NCI-H526 (cell line): Measurements from ENCODE around the gene ABLIM3.
"Not testable (repeated sequence)": the region's sequence is repeated elsewhere in the genome, so short reads cannot be mapped to it uniquely, and the experiment has no call there.

ENCODE experiments used
- DNase-seq, 2 experiments: peaks; one replicate each; lab custom pipeline; 2025; lab: John Stamatoyannopoulos, UW

ABLIM3 gene

DNA sequence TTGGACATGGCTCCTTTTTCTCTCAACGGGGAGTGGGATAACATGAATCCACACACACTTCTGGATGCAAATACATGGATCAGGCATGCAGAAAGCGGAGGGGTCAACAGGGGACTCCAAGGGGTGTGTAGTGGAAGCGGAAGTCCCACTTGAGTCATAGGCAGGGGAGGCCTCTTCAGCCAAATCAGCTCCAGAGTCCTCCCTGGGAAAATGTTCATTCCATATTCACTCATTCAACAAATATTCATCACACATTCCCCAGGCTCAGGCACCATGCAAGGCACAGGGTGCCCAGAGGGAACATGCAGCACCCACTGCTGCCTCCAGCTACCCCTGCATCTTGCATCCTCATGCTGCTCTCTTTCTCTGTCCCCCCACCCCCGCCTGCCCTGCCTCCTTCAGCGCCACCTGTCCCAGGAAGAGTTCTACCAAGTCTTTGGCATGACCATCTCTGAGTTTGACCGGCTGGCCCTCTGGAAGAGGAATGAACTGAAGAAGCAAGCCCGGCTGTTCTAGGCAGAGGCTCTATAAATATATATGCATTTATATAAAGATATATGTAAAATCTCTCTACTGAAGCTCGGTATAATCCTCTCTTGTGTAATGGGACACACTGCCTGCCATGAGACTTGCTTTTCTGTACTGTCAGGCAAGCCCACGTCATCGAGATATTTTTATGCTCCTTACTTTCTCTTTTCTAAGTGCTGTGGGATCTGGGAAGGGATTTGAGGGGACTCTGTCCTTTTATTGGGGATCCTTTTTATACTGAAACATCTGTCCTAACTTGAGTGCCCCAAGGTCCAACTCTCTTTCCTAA is 116.8 kb downstream of the ABLIM3 start:
- no peak for DNase-seq

DNA sequence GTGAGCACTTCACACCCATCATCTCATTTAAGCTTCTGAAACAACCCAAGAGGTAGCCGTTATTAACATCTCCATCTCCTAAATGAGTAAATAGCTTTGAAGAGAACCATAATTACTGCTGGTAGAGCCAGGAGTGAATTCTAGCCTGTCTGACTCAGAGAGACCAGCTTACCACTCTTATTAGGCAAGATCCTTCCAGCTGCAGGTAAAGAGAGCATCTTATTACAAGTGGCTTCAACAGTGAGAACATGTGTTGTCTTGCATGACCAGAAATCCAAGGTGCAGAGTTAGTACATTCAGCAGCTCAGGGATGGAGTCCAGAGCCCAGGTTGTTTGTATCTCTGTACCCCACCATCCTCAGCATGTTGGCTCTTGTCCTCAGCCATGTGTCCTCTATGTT is 119.5 kb downstream of the ABLIM3 start:
- no peak for DNase-seq

DNA sequence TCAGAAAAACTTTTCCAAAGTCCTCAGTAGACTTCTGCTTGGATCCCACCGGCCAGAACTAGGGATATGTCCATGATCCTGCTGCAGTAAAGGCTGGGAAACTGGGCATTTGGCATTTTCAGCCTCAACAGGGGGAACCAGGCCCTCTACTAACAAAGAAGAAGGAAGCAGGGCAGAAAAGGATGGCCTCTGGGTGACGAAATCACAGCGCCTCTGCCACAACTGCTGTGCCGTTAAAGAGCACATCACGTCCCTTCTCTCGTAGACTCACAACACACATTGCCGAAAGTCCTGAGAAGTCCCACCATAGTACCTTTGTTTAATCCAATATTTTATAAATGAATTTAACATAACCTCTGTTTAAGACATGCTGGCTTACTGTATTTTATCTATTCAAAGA is 120.0 kb downstream of the ABLIM3 start:
- no peak for DNase-seq

DNA sequence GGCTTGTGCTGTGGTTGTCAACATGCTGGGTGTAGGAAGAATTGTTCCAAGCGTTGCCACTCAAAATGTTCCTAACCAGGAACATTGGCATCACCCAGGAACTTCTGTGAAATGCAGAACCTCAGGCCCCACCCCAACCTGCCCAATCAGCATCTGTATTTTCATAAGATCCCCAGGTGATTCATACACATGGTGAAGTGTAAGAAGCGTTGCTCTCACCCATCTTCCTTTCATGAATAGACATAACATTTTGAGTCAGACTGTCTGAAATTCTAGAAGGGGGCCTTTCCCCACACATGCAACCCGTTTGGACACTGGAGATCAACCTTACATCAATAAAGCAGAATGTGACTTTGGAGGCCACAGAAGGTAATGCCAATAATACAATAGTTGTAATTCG is 121.0 kb downstream of the ABLIM3 start:
- DNase-seq: no peak

DNA sequence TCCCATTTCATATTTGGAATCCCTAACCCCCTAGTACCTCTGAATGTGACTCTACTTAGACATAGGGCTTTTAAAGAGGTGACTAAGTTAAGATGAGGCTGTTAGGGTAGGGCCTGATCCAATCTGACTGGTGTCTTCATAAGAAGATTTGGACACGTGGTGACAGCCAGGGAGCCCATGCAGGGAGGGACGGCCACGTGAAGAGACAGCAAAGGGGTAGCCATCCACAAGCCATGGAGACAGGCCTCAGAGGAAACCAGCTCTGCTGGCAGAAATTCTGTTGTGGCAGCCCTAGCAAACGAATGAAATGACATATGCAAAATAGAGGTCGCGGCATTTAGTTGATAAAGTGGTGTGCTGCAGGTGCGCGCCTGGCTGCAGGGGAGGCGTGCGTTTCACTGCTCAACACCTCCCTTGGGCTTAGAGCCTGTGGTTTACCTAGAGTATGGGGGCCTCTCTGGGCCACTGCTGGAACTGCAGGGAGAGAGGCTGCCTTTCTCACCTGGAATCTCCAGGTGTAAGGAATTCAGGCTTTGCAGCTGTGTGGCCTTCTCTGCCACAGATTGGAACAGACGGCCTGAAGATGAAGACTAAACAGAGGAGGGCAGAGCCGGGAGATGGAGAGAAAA is 123.3 kb downstream of the ABLIM3 start:
- peak; percentile 86 to 97 for DNase-seq

- DNase-seq: no peak
Observed at GRCh38 chr5:149265068-149265465, 123.8 kb downstream of the ABLIM3 start.

GRCh38 chr5:149265597-149265996 is 124.3 kb downstream of the ABLIM3 start:
- peak; percentile 6 to 53 for DNase-seq

DNA sequence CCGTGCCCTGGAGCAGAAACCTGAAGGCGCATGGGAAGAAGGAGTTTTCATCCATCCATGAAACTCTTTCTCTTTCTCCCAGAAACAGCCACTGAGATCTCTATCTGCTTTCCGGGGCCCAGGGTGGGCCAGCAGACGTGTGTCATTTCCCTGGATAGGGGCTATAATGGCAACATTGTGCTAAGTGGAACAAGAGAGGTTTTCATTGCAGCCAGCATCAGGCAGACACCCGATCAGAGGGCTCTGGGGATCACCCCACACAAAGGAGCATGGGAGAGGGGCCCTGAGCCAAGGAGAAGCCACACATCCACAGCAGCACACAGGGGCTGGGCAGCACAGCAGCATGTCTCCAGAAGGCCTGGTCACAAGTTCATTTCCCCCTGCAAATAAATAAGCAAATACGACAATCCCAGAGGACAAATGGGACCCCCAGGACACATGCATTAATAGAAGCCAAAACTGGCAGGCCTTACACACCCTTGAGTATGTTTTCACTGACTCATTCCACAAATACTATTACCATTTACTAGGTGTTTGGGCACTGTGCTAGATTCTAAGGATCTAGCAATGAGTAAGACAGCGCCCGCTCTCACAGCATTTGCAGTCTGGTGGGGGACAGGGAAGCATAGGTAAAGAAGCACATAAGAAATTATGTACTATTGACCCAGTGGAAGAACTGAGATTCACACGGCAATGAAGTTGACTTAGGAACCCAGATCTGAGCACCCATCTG is 126.1 kb downstream of the ABLIM3 start:
- no peak for DNase-seq

DNA sequence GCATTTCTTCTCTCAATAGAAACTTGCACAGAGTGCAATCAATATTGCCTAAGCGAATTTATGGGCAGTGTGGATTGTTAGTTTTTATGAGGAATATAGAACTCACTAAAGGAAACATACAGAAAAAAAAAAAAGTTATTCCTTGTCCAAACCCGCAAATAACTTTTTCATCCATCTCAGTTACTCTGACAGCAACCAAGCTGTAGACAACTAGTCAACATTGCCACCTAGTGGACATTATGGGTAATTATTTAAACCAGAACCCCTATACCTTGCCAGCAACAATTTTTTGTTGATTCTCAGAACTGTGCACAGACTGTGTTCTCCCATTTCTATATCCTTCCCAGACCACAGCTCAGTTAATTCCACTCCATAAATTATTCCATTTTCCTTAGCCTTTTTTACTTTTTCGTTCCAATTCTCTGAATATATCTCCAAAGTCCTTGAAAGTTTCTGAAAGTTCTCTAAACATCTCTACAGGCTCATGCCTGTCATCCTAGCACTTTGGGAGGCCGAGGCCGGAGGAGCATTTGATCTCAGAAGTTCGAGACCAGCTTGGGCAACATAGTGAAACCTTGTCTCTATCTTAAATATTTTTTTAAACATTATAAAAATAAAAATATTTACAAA is 127.8 kb downstream of the ABLIM3 start:
- DNase-seq: peak; percentile 8 to 73

- peak in 1 of 2 experiments; percentile 45 for DNase-seq
Observed at GRCh38 chr5:149271195-149271715, 130.0 kb downstream of the ABLIM3 start.

GRCh38 chr5:149271716-149272563 is 130.6 kb downstream of the ABLIM3 start, which contains the start of gene AFAP1L1:
Gene AFAP1L1 (plus strand): TSS chr5:149271859. CDS start chr5:149271969, 110 bp downstream.
- peak in 1 of 2 experiments; percentile 63 for DNase-seq

GRCh38 chr5:149272781-149273180 is 131.5 kb downstream of the ABLIM3 start:
- DNase-seq: not testable (repeated sequence)

DNA sequence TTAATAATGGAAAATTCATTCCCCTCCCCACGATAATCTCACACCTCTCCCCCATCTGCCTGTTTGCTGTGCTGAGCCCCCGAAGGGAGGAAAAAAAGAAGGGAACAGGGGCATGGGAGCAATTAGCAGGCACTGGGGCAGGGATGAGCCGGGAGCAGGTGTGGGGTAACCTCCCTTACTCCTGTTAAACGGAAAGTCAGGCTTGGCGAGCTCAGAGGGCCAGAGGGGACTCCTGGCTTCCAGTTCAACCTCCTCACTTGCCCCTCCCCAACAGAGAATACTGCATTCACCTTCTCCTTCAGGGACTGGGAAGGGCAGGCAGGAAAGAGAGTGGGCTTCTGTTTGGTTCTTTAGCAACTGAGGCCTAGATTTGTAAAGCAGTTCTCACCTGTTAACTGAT is 131.9 kb downstream of the ABLIM3 start:
- DNase-seq: no peak

- no peak for DNase-seq
Observed at GRCh38 chr5:149273950-149274349, 132.7 kb downstream of the ABLIM3 start.

GRCh38 chr5:149274939-149275338 is 133.6 kb downstream of the ABLIM3 start:
- DNase-seq: no peak

GRCh38 chr5:149277801-149278200 is 136.5 kb downstream of the ABLIM3 start:
- no peak for DNase-seq

- DNase-seq: no peak
Observed at GRCh38 chr5:149278451-149279210, 137.3 kb downstream of the ABLIM3 start.

- DNase-seq: no peak
Observed at GRCh38 chr5:149279661-149280060, 138.4 kb downstream of the ABLIM3 start.

GRCh38 chr5:149280124-149280523 is 138.8 kb downstream of the ABLIM3 start:
- no peak for DNase-seq

DNA sequence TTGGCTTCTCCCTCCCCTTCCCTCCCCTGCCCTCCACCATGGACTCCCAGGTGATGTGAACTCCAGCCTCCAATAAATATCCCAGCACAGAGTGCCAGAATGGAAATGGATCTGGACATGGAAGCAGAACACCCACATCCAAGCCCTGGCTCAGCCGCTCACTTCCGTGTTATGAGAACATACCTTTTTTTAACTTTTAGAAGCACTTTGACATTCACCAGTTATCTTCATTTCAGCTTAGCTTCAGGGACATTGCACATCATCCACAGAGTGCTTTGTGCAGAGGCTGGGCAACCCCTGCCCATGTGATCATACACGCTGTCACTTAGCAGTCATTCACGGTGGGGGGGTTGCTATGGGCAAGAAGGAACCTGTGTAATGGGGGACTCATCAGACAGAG is 139.5 kb downstream of the ABLIM3 start:
- no peak for DNase-seq
